Fibroblast of mammary gland (primary cell): ENCODE measurements around the gene PHTF2.

Experiments
- DNase-seq: peaks from one replicate; pipeline ENCODE4 v3.0.0-alpha.2; 2010; ENCODE audit warnings: low read depth
- H3K4me3 ChIP-seq: 2 replicates; pipeline ENCODE4 v1.5.1; 2011; ENCODE audit warnings: low read depth, mild to moderate bottlenecking, low read length, moderate library complexity; ENCODE audit not compliant: control insufficient read depth
- TF ChIP-seq, protein P1 (sequence below): conservative IDR thresholded peaks from 2 replicates; pipeline ENCODE4 v1.5.1; 2011; ENCODE audit warnings: low read depth, low read length, inconsistent platforms; ENCODE audit not compliant: control insufficient read depth, insufficient read depth

PHTF2 gene

DNA sequence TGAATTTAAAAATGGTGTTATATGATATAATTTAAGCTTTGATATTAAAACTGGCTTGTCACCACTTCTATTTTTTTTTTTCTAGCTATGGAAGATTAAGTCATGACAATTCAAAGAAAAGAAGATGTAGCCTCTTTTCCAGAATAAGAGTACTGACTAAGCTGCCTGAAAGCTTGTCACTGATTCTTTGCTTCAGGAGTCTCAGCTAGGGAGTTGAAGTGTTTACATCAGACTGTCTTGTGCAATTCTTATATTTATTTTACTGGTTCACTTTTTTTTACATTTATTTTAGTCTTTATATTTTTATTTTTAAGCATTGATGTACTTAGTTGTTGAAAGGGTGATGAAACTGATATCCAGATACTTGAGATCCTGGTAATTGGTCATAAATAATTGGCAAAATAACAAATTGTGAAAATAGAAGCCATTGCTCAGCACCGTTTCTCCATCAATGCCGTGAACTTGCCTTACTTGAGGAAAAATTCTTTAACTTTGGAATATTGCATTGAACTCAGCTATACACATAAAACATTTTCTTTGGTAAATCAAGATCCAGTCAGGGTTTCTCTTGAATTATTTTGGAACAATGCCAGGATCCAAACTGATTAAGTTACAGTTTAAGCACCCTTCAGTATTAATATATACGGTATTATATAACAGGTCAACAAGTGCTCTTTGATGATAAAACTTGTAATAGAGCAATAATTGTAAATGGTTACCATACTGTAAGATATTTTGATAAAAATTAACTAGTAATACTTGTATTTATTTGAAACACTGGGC, 156.4 kb downstream of the PHTF2 start:
- TF ChIP-seq, protein P1, sequence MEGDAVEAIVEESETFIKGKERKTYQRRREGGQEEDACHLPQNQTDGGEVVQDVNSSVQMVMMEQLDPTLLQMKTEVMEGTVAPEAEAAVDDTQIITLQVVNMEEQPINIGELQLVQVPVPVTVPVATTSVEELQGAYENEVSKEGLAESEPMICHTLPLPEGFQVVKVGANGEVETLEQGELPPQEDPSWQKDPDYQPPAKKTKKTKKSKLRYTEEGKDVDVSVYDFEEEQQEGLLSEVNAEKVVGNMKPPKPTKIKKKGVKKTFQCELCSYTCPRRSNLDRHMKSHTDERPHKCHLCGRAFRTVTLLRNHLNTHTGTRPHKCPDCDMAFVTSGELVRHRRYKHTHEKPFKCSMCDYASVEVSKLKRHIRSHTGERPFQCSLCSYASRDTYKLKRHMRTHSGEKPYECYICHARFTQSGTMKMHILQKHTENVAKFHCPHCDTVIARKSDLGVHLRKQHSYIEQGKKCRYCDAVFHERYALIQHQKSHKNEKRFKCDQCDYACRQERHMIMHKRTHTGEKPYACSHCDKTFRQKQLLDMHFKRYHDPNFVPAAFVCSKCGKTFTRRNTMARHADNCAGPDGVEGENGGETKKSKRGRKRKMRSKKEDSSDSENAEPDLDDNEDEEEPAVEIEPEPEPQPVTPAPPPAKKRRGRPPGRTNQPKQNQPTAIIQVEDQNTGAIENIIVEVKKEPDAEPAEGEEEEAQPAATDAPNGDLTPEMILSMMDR: no peak
- peak; percentile 19 for DNase-seq
- no peak overlapping the region for H3K4me3 ChIP-seq

DNA sequence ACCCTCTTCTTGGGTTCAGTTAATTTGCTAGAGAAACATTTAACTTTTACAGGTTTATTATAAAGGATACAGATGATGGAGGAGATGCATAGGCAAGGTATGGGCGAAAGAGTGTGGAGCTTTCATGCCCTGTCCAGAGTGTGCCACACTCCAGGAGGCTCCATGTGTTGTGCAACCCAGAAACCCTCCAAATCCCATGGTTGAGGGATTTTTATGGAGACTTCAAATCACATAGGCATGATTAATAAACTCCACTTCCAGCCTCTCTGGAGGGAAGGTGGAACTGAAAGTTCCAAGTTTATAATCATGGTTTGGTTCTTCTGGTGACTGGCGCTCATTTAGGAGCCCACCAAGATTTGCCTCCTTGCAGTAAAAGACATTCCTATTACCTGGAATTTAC, 159.9 kb downstream of the PHTF2 start:
- TF ChIP-seq, protein P1: no peak
- no peak overlapping the region for H3K4me3 ChIP-seq
- DNase-seq: no peak

- TF ChIP-seq, protein P1: no peak
- no peak for DNase-seq
- H3K4me3 ChIP-seq: no peak overlapping the region
These were observed 160.5 kb downstream of the PHTF2 start for GRCh38 chr7:77959080-77959479.

DNA sequence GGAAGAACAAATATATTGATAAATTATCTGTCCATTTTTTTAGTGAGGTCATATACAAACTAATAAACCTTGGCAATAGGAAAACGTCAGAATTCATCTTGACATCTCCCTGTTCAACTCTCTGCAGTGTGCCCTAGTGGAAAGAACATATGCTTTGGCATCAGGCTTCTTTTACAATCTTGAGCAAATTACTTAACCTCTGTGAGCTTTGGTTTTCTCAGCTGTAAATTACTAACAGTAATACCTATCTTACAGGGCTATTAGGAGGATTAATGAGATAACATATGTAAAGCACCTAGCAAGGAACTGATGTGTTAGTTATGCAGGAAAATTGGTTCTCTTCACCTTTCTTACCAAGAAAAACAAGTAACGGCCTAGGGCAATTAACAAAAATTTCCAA, 161.8 kb downstream of the PHTF2 start:
- no peak for DNase-seq
- H3K4me3 ChIP-seq: no peak overlapping the region
- TF ChIP-seq, protein P1: no peak

DNA sequence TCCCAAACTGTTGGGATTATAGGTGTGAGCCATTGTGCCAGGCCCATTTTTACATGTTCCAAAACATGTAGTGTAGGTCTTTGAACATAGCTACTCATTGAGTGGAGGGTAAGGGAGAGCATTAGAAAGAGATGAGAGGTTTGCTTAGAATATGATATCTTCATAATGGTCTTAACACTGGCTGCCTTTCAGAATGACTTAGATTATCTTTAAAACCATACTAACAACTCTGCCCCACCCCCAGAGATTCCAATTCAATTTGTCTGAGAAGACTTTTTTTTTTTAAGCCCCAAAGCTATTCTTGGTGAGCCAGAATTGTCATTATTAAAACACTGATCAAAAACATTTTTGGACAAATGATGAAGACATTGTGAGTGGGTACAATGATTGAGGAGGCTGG, 168.9 kb downstream of the PHTF2 start:
- H3K4me3 ChIP-seq: no peak overlapping the region
- TF ChIP-seq, protein P1: no peak
- no peak for DNase-seq

GRCh38 chr7:77971726-77972125, 173.2 kb downstream of the PHTF2 start:
- no peak overlapping the region for H3K4me3 ChIP-seq
- DNase-seq: no peak
- TF ChIP-seq, protein P1: no peak
